ENCODE measurements around the gene RNF222.
"Not testable (repeated sequence)": the region's sequence is repeated elsewhere in the genome, so short reads cannot be mapped to it uniquely, and the experiment has no call there.

Gene RNF222

DNA sequence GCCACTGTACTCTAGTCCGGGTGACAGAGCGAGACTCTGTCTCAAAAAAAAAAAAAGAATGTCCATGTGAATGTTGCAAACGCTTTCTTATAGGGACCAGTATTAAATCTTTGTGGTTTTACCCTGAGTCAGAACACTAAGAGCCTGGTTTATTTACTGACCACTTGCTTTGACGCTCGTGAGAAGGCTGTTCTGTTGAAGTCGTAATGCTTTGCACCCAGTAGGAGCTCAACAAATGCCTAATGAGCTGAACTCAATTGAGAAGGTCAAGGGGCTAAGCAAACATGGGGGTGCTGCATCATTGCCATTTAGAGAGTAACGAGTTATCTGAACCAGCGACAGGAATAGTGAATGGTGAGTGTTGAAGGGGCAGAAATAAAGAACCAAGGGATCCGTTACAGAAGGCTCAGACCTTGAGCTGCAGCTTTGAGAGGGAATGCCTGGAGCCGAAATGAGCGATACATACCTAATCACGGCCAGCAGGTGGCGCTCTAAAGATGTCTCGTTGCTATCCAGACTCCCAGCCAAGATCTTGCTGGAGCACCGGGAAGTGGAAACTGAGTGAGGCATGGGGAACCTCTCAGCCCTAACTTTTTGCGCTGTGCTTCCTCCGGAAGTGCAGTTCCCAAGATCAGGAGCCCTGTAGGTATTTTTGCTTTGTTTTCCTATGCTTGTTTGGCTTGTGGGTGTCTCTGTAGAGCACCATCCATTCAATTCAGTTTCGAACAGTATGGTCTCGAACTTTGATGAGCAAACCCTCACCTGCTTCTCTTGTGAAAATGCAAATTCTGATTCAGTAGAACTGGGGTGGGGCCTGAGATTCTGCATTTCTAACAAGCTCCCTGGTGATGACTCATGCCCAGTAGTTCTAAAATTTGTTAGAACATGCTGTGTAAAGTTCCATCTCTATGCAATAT lies 12.6 kb upstream of the RNF222 start:
- peak; percentile 70 for DNase-seq

DNA sequence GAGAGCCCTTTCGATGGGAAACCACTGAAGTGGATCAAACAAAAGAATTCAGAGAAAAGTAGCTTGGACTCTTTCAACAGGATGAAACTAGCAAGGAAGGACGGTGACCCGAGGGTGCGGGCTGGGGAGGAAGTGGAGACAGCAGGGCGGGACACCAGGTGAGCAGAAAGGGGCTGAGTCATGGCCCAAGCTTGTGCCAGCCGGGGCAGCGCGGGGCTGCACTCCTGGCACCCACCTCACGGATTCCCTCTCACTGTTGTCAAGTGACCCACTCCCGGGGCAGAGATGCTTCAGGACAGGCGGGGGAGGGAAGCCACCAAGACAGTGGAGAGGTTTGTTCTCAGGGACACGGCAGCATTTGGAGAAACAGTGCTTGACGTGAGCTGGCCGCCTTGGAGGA lies 10.7 kb upstream of the RNF222 start:
- no peak for DNase-seq

DNA sequence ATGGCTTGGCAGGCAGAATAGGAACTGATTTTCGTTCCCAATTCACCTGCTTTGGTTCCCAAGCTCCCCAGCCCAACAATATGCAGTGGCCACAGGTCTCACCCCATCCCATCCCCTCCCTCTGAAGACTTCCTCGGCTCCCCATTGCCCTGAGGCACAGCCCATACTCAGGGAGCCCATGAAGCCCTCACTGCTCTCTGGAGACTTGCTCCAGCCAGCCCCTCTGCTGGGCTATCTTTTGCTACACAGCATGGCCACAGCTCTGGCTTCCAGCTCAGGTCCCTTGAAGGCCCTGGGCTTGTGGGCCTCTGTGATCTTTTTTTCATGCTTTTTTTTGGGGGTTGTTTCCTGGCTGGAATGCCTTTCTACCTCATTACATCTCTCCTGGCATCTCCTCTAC lies 8.5 kb upstream of the RNF222 start:
- no peak for DNase-seq

DNA sequence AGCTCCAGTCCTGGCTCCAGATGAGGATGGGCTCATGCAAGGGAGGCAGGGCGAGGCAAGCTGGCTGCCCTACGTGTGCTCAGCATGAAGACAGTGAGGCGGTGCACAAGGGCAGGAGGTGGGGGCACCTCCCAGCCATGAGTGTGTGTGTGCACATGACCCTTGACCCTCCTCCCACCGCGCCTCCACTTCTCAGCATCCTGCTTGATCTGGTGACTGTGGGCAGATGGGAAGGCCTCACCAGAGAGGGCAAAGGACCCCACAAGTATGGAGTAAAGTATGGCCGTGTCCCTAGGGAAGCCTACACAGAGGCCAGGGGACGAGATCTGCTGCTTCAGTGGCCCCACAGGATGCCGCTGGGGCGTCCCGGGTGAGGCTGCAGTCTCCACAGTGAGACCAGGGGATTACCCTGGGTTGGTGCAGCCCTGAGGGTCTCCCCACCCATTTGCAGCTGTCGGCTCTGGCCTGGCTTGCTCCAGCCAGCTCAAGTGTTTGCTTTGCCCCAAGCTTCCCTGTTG lies 7.9 kb upstream of the RNF222 start:
- no peak for DNase-seq

DNA sequence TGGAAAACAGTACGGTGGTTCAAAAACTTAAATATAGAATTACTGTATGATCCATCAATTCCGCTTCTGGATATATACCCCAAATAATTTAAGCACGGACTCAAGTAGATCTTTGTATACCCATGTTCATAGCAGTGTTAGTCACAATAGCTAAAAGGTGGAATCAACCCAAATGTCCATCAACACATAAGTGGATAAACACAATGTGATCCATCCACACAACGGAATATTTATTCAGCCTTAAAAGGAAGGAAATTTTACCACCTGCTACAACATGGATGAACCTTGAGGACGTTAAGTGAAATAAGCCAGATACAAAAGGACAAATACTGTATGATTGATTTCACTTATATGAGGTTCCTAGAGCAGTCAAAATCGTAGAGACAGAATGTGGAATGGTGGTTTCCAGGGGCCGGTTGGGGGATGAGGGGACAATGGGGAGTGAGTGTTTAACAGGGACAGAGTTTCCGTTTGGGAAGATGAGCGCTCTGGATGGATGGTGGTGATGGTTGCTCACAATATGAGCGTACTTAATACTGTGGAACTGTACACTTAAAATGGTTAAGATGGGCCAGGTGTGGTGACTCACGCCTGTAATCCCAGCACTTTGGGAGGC lies 5.4 kb upstream of the RNF222 start:
- DNase-seq: no peak

DNA sequence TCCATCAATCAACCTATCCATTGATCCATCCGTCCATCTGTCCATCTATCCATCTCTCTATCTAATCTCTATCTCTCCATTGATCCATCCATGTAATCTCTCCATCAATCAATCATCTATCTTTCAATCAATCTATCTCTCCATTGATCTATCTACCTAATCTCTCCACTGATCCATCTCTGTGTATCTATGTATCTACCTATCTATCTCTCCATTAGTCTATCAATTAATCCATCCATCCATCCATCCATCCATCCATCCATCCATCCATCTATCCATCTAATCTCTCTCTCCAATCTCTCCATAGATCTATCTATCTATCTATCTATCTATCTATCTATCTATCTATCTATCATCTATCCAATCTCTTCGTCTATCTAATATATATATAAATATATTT lies 3.5 kb upstream of the RNF222 start:
- DNase-seq: no peak

DNA sequence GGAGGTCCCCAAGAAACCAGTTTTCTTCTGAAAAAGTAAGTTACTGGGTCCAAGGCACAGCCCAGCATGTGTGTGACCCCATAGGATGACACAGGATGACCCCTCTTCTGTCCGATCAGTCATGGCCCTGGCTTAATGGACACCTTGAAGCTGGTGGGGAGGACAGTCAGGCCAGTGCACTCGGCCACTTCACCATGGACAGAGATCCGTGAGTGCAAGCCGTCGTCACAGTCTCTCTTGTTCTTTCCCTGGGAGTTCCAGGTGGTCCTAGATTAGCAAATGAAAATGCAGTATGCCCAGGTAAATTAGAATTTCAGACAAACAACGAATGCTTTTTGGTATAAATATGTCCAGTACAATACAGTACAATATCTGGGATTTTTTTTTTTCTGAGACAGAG lies 1.4 kb upstream of the RNF222 start:
- DNase-seq: no peak

DNA sequence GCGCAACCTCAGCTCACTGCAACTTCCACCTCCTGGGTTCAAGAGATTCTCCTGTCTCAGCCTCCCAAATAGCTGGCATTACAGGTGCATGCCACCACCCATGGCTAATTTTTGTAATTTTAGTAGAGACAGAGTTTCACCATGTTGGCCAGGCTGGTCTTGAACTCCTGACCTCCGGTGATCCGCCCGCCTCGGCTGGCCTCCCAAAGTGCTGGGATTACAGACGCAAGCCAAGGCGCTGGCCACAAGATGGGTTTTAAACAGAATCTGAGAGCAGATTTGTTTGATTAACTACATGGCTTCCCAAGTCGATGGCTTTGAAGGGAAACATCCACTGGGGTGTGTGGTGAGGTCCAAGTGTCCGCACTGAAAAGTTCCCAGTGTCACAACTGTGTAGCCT lies 3.1 kb downstream of the RNF222 start:
- not testable (repeated sequence) for DNase-seq

DNA sequence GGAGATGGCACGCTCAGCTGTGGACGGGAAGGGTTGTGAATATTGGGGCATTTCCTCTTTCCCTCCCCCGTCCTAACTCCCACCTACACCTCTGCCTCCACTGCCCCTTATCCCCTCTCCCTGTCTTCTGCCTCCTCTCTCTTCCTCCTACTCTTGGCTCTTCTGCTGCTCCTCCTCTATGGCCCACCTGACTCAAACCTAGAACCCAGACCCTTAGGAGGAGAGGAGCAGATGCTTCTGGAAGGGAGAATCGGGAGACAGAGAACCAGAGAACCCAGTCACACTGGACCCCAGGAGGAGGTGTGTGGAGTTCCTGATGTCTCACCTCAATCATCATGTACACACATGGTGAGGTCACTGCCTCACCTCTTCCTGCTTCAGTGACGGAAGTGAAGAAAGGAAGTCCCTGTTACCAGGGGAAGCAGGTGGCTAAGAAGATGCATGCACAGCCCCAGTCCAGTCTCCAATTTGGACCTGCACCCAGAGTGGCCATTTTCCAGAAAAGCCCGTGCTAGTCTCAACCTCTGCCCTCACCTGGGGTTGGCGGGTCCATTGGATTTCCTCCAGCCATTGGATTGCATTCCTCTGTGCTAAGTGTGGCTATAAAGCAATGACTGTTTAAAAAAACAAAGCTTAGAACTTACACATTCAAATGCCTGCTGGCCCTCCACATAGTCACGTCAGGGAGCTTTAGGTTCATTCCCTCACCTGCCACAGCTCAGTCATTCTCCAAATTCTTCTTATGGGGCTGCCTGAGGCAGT lies 4.0 kb downstream of the RNF222 start:
- DNase-seq: no peak

DNA sequence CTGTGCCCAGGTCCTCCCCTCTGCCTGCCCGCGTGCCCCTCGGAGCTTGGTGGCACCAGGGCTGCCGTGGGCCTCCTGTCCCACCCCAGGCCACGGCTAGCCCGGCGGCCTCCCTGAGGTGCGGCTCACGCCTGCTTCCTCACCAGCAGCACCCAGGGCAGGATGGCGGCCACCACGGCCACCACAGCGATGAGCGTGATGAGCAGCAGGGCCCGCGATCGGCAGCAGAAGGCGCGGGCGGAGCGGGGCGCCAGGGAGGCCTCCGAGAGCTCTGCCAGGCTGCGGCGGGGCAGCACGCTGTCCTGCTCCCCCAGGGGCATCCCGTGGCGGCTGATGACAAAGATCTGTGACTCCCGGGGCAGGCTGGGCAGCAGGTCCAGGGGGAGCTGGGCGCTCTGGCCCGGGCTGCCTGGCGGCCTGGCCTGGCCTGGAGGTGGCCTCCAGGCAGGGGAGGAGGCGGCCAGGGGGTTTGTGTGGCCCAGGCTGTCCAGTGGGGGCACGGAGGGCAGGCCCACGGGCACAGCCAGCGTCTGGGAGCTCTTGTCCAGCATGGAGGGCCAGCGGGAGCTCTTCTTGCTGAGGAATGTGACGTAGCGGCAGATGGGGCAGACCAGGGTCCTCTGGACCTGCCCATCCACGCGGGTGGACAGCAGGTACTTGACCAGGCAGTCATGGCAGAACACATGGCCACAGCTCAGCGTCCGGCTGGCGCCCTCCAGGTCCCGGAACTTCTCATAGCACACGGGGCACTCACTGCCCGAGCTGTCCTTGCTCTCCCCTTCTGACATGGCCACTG lies 4.8 kb downstream of the RNF222 start:
- DNase-seq: no peak

DNA sequence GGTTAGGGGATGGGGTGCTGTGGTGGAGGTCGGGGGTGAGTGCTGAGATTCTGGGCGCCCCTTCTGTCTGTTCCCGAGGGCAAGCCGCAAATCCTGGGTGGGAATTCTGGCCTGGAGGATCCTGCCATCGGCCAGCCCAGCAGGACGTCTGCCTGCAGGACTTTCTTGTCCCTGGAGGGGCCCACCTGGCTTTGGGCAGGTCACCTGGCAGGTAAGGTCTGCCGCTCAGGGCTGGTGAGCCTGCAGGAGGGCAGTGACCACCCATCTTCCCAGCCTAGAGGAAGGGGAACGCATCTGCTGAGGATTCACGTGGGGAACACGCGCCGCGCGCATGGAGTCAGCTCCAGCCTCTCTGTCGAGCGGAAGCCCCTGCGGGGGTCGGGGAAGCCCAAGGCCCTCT lies 5.4 kb downstream of the RNF222 start:
- DNase-seq: no peak

DNA sequence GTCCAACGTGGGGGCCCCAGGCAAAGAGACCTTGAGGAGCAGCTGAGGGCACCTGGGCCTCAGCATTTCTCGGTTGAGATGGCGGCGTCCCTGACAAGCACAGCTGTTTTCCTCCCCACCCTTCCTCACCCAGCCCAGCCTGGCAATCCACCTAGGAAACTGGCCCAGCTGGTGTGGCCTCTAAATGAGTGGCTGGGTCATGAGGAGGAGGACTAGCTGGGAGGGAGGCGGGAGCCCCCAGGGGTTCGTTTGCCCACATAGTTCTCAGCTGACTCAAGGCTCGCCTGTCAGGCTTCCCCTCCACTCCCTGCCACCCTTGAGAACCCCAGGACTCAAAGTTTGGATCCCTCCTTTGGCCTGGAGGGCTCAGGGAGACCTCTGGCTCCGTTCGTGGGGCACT lies 5.9 kb downstream of the RNF222 start:
- no peak for DNase-seq

DNA sequence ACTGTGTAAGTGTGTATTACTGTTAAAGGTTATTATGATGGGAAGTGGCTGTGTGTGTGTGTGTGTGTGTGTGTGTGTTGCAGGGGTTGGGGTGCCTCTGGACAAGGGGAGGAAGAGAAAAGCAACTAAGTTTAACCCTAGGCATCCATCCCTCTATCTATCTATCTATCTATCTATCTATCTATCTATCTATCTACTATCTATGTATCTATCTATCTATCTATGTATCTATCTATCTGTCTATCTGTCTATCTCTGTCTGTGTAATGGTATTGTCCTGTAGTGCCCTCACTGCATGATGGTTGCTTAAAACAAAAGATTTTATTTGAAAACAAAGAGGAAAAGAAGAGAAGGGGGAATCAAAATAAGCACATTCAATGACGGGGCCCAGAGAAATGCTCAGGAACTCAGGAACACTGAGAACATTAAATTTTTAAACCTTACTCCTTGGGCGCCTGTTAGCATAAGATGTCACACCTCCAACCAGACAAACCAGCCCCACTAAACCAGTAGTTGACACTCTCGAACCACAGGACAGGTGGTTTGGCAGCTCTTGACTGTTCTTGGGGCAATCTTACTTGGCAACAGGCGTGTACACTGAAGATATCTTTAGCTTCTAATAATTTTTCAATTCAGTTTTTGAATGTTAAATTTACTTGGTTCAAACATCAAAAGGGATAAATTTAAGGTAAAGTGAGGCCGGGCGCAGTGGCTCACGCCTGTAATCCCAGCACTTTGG lies 9.5 kb downstream of the RNF222 start:
- no peak for DNase-seq

DNA sequence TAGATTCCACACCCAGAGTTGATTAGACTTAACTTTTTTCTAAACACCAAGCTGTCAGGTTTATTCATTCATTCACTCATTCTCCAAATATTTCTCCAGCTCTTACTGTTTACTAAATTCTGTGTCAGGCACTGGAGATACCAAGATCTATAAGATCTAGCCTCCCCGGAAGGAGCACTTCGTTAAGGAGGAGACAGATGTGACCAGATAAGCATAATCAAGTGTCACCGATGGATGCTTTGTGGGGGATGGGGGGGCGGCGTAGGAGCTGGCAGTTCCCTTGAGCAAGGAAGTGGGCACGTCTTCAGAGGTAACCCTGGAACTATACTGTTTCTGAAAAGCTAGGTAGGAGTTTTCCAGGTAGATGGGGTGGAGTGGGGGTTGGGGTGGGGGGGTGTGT lies 10.8 kb downstream of the RNF222 start:
- no peak for DNase-seq

DNA sequence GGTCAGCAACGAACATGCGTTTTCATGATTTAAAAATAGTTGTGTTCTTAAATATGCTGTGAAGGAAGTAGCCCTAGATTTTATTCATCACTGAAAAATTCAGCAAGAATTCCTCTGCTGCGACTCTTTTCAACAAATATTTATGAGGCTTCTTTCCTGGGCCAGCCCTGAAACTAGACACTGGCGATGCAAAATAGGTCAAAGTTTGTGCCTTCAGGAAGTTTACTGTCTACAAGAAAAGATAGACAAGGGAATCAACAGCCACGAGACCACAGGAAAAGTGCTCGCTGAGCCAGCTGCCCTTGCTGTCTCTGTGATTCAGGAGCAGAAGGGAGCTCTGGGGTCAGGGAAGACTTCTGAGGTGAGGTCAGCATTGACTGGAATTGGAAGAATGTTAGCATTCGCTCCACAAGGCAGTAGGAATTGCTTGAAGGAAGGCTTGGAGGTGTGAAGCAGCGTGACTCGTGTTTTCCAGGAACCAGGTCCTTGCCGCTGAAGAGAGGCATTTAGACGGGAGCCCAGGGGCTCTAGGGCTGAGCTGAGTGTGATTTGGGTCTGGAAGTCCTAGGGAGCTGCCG lies 12.7 kb downstream of the RNF222 start:
- DNase-seq: no peak

DNA sequence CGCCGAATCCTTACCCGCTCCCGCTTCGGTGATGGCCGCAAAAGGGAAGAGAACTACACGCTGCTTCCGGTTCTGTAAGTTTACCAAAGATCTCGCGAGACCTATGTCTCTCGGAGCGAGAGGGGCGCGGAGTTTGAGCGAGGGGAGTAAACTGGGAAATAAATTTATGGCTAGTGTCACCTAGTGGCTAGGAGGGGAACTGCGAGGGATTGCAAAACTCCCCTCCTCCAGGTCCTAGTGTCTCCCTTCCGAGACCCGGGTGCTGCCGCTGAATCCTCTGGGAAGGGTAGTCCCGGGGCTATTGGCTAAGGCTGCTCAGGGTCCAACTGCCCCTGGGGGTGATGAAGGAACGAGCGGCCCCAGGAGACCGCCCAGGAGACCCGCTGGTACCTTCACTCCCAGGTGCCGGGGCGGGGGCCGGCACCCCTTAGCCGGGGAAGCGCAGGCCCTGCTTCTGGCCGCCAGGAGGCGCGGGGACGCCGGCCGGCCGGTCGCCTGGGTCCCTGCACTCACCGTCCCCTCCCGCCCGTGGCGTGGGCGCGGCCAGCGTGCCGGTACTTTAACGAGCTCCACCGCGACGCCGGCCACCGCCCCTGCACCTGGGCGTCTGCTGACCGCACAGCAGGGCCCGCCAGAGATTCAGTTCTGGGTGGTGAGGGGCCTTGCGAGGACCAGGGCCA lies 14.3 kb downstream of the RNF222 start, which contains the start of gene RPL26:
Gene RPL26, minus strand, starts transcription at position 51 of the 680 bp plus-strand sequence. CDS start 883 bp downstream, outside the sequence.
- DNase-seq: peak; percentile 99

DNA sequence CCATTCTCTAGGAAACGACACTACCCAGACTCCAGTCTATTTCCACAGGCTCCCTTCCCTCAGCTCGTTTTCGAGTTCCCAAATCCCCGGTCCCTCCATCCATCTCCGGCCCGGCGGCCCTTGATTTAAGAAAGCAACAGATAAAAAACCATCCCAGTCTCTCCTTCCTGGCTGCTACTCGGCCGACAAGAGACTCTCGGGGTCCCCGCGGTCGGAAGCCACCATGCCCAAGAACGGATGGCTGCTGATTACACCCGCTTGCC lies 14.8 kb downstream of the RNF222 start:
- DNase-seq: no peak

DNA sequence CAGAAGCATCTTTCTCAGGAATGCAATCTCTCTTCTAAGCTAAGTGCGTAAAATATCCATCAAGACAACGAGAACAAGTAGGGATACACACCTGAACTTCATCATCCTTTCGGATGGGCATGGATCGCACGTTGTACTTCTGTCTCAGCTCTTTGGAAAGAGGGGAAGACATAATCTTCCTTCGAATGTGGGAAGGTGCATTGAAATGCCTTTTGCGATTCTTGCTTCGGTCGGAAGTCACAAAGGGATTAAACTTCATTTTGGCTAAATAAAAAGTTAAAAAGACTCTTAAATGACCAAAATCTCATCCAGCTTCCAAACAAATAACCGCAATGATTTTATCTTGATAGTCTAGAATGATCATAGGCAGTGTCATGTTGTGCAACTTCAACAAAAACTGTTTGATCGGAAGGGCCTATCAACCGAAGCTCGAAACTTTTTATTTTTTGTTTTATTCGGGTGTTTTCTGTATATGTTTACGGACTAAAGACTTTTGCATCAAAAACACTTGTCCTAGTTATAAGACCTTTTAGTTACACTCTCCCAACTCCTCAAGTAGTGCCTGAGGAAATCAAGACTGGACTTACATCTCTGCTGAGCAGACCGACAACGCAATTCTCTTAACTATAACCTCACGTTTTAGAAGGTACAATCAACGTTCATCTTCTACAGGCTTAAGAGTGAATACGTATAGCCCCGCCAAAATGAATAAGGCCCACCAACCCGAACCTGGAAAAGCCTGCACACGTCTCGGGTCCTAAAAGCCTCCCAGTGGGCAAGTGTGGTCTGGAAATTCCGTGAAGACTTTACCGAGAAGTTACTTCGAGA lies 15.4 kb downstream of the RNF222 start:
- DNase-seq: no peak

DNA sequence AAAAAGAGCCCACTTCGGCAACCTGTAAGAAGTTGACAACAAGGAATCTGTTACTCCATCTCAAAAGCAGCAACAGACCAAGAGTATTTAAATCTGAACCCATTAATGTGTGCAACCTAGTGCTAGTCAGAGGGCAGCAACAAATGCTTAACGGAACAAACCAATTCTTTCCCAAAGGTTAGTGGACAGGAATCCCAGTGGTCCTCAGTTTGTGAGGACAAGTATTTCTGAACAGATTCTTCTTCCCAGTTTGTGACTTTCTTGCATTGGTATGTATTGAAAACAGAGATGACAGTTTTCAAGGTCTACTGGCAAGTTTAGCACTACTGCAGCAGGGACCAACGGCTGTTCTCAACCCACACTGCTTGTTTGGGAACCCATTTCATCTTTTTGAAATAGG lies 17.6 kb downstream of the RNF222 start:
- no peak for DNase-seq

DNA sequence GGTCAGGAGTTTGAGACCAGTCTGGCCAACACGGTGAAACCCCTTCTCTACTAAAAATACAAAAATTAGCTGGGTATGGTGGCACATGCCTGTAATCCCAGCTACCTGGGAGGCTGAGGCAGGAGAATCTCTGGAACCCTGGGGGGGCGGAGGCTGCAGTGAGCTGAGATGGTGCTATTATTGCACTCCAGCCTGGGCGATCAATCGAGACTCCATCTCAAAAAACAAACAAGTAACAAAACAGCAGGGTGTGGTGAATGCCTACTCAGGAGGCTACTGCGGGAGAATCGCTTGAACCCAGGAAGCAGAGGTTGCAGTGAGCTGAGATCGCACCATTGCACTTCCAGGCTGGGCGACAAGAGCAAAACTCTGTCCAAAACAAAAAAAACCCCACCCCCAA lies 19.5 kb downstream of the RNF222 start:
- not testable (repeated sequence) for DNase-seq

All from MV-4-11 (cell line).